H1 (cell line): ENCODE data around the gene CPTP. TPM values are rescaled to one million over a fixed set of nuclear protein-coding genes. Genes with fewer than 3 reads are reported as not detected.

Experiments
- CTCF ChIA-PET: fragments of 300-600 bp; sonication (Branson Sonifier 250); formaldehyde crosslinking; loops from one replicate; lab custom pipeline; 2021; ENCODE audit not compliant: partially characterized antibody; lab: Charles Lee
- POLR2A ChIA-PET: fragments of 300-600 bp; sonication (Branson Sonifier 250); formaldehyde crosslinking; loops from one replicate; lab custom pipeline; 2021; ENCODE audit warnings: inconsistent platforms; ENCODE audit not compliant: partially characterized antibody; lab: Charles Lee
- DNase-seq, 2 experiments: peaks; one replicate each; pipeline versions ENCODE4 v3.0.0 to v3.0.0-alpha.2; 2010 to 2022; ENCODE audit warnings: low spot score in 2 of 2, low read depth in 1 of 2, mixed read lengths in 1 of 2
- FAIRE-seq: peaks from 2 replicates; lab custom pipeline; 2011; peaks lifted over from hg19 to GRCh38; lab: Jason Lieb, UNC
- H2AFZ ChIP-seq: 2 replicates; pipeline ENCODE4 v1.8.1; 2012; ENCODE audit warnings: low read length, inconsistent platforms
- H2AK5ac ChIP-seq: 2 replicates; pipeline ENCODE4 v1.6.1; 2013; ENCODE audit warnings: low read depth, low read length
- H2BK120ac ChIP-seq: replicated peaks from 2 replicates; pipeline ENCODE3; 2013; ENCODE audit warnings: low read depth, low read length, inconsistent platforms
- H2BK12ac ChIP-seq: 2 replicates; pipeline ENCODE4 v1.6.1; 2013; ENCODE audit warnings: low read depth, low read length
- H2BK15ac ChIP-seq: 2 replicates; pipeline ENCODE4 v1.6.1; 2013; ENCODE audit warnings: low read length
- H2BK20ac ChIP-seq: 2 replicates; pipeline ENCODE4 v1.6.1; 2013; ENCODE audit warnings: low read length
- H2BK5ac ChIP-seq: 2 replicates; pipeline ENCODE4 v1.6.1; 2013; ENCODE audit warnings: low read depth, low read length
- H3K14ac ChIP-seq: 2 replicates; pipeline ENCODE4 v1.6.1; 2013; ENCODE audit warnings: inconsistent platforms; ENCODE audit not compliant: insufficient read length
- H3K18ac ChIP-seq: 2 replicates; pipeline ENCODE4 v1.6.1; 2013; ENCODE audit warnings: low read length; ENCODE audit errors: extremely low read depth
- H3K23ac ChIP-seq: 2 replicates; pipeline ENCODE4 v1.6.1; 2013; ENCODE audit warnings: inconsistent platforms; ENCODE audit not compliant: insufficient read length
- H3K23me2 ChIP-seq: 2 replicates; pipeline ENCODE4 v1.6.1; 2013; ENCODE audit warnings: low read depth, low read length
- H3K27ac ChIP-seq: 2 replicates; pipeline ENCODE4 v1.6.1; 2011; ENCODE audit warnings: low read depth, low read length, inconsistent platforms
- H3K27me3 ChIP-seq, 4 experiments: replicated peaks in 1 of 4; 1 replicate in 1 of 4; 2 replicates in 3 of 4; pipeline versions ENCODE4 v1.6.1 to v1.8.1; 2011 to 2013; ENCODE audit warnings: low read length in 3 of 4, mild to moderate bottlenecking in 3 of 4, inconsistent platforms in 2 of 4, mixed read lengths in 2 of 4, moderate library complexity in 1 of 4; ENCODE audit not compliant: control insufficient read depth in 3 of 4, insufficient read depth in 3 of 4; ENCODE audit errors: extremely low read depth in 1 of 4
- H3K36me3 ChIP-seq, 4 experiments: 2 replicates each; pipeline versions ENCODE4 v1.6.1 to v1.8.1; 2011 to 2013; ENCODE audit warnings: mild to moderate bottlenecking in 4 of 4, low read length in 3 of 4, moderate library complexity in 2 of 4, control low read depth in 1 of 4, inconsistent platforms in 1 of 4; ENCODE audit not compliant: insufficient read depth in 4 of 4, control insufficient read depth in 2 of 4
- H3K4ac ChIP-seq: replicated peaks from 2 replicates; pipeline ENCODE3; 2013; ENCODE audit warnings: low read length, low read depth, mixed read lengths, inconsistent platforms; ENCODE audit not compliant: insufficient read length
- H3K4me1 ChIP-seq, 4 experiments: replicated peaks in 1 of 4; 1 replicate in 1 of 4; 2 replicates in 3 of 4; pipeline versions ENCODE4 v1.6.1 to v1.8.1; 2011 to 2013; ENCODE audit warnings: low read length in 3 of 4, inconsistent platforms in 2 of 4, mixed read lengths in 1 of 4; ENCODE audit not compliant: insufficient read depth in 4 of 4, control insufficient read depth in 3 of 4
- H3K4me2 ChIP-seq, 2 experiments: 2 replicates each; pipeline versions ENCODE4 v1.6.1 to v1.8.1; 2011 to 2013; ENCODE audit warnings: low read depth in 2 of 2, low read length in 2 of 2, control low read depth in 1 of 2, inconsistent platforms in 1 of 2, mild to moderate bottlenecking in 1 of 2; ENCODE audit not compliant: insufficient read depth in 1 of 2
- H3K4me3 ChIP-seq, 4 experiments: fragments of 200-600, 300-600 bp in 1 of 4; sonication (generic), shearing (Covaris generic), sonication (Bioruptor Twin) in 1 of 4; 2 replicates each; pipeline versions ENCODE4 v1.5.1 to v1.8.1; 2011 to 2016; ENCODE audit warnings: low read length in 4 of 4, low read depth in 3 of 4, control low read depth in 2 of 4, inconsistent platforms in 2 of 4, mild to moderate bottlenecking in 2 of 4, mixed read lengths in 1 of 4, moderate library complexity in 1 of 4; ENCODE audit not compliant: insufficient read depth in 2 of 4; ENCODE audit errors: extremely low read depth in 1 of 4
- H3K56ac ChIP-seq: replicated peaks from 2 replicates; pipeline ENCODE3; 2013; ENCODE audit warnings: low read depth, mild to moderate bottlenecking, mixed read lengths, low read length, inconsistent platforms; ENCODE audit not compliant: insufficient read length
- H3K79me1 ChIP-seq: 2 replicates; pipeline ENCODE4 v1.6.1; 2013; ENCODE audit warnings: low read depth, low read length, control low read depth
- H3K79me2 ChIP-seq, 2 experiments: 2 replicates each; pipeline versions ENCODE4 v1.6.1 to v1.8.1; 2012 to 2013; ENCODE audit warnings: low read length in 2 of 2, mild to moderate bottlenecking in 2 of 2, inconsistent platforms in 1 of 2; ENCODE audit not compliant: insufficient read depth in 2 of 2, control insufficient read depth in 1 of 2
- H3K9ac ChIP-seq, 4 experiments: replicated peaks in 1 of 4; 1 replicate in 1 of 4; 2 replicates in 3 of 4; pipeline versions ENCODE4 v1.6.1 to v1.8.1; 2011 to 2013; ENCODE audit warnings: low read depth in 3 of 4, low read length in 3 of 4, control low read depth in 2 of 4, mild to moderate bottlenecking in 2 of 4, moderate library complexity in 2 of 4, inconsistent platforms in 1 of 4; ENCODE audit errors: extremely low read depth in 1 of 4
- H3K9me3 ChIP-seq, 2 experiments: 2 replicates each; pipeline versions ENCODE4 v1.6.1 to v1.8.1; 2012 to 2013; ENCODE audit warnings: mild to moderate bottlenecking in 2 of 2, moderate library complexity in 2 of 2, control low read depth in 1 of 2, inconsistent platforms in 1 of 2, low read depth in 1 of 2, low read length in 1 of 2, mixed read lengths in 1 of 2; ENCODE audit not compliant: insufficient read depth in 2 of 2
- H4K20me1 ChIP-seq, 2 experiments: replicated peaks in 1 of 2; 2 replicates each; pipeline versions ENCODE3 to v1.8.1; 2011 to 2013; ENCODE audit warnings: inconsistent platforms in 2 of 2, low read length in 2 of 2, mild to moderate bottlenecking in 1 of 2; ENCODE audit not compliant: insufficient read depth in 2 of 2, control insufficient read depth in 1 of 2
- H4K5ac ChIP-seq: 2 replicates; pipeline ENCODE4 v1.6.1; 2013; ENCODE audit warnings: low read length, low read depth, mixed read lengths, inconsistent platforms; ENCODE audit not compliant: insufficient read length
- H4K8ac ChIP-seq: 2 replicates; pipeline ENCODE4 v1.8.0; 2013; ENCODE audit warnings: mild to moderate bottlenecking, moderate library complexity, low read length, inconsistent platforms; ENCODE audit not compliant: insufficient read depth; ENCODE audit errors: extremely low read depth
- H4K91ac ChIP-seq: replicated peaks from 2 replicates; pipeline ENCODE3; 2013; ENCODE audit warnings: low read length, mixed read lengths, inconsistent platforms; ENCODE audit not compliant: insufficient read length
- ATF2 ChIP-seq: IDR thresholded peaks from 2 replicates; pipeline ENCODE4 v1.6.1; 2012; ENCODE audit warnings: low read length, inconsistent platforms
- BRCA1 ChIP-seq: IDR thresholded peaks from 2 replicates; pipeline ENCODE4 v1.6.1; 2012; ENCODE audit warnings: low read depth, low read length, improper control_type of control experiment
- PHF8 ChIP-seq: fragments of 200-600 bp; sonication (generic); conservative IDR thresholded peaks from 2 replicates; pipeline ENCODE4 v1.7.1; 2012; ENCODE audit warnings: low read depth, mild to moderate bottlenecking, inconsistent platforms, low read length, moderate library complexity
- RFX5 ChIP-seq: IDR thresholded peaks from 2 replicates; pipeline ENCODE4 v1.6.1; 2011; ENCODE audit warnings: low read depth, low read length, improper control_type of control experiment, borderline replicate concordance
- RXRA ChIP-seq: IDR thresholded peaks from 2 replicates; pipeline ENCODE4 v1.6.1; 2011; ENCODE audit warnings: low read depth, mild to moderate bottlenecking, low read length, moderate library complexity; ENCODE audit not compliant: insufficient read depth
- SAP30 ChIP-seq: fragments of 300-600 bp; sonication (generic); IDR thresholded peaks from 2 replicates; pipeline ENCODE4 v1.7.1; 2012; ENCODE audit warnings: low read length, moderate library complexity, mild to moderate bottlenecking, inconsistent platforms; ENCODE audit not compliant: insufficient read depth, insufficient replicate concordance
- SIN3A ChIP-seq, 2 experiments: IDR thresholded peaks in 1 of 2; conservative IDR thresholded peaks in 1 of 2; 2 replicates each; pipeline ENCODE4 v1.6.1; 2011 to 2012; ENCODE audit warnings: low read length in 2 of 2, improper control_type of control experiment in 1 of 2, low read depth in 1 of 2, mild to moderate bottlenecking in 1 of 2
- SP2 ChIP-seq: IDR thresholded peaks from 2 replicates; pipeline ENCODE4 v1.6.1; 2012; ENCODE audit warnings: mild to moderate bottlenecking, low read length, inconsistent platforms
- SRF ChIP-seq: IDR thresholded peaks from 2 replicates; pipeline ENCODE4 v1.6.1; 2011; ENCODE audit warnings: mild to moderate bottlenecking, low read depth, low read length, moderate library complexity
- WGBS, 2 experiments: shearing (Covaris generic) in 1 of 2; methylation state at CpG; one replicate each; pipeline versions ENCODE4 v1.1.6 to v1.1.7; 2013 to 2015; ENCODE audit warnings: low lambda C conversion rate in 2 of 2, mixed read lengths in 2 of 2, inconsistent platforms in 1 of 2, low coverage in 1 of 2, missing lambda C conversion rate in 1 of 2; ENCODE audit not compliant: insufficient replicate concordance in 2 of 2, insufficient coverage in 1 of 2, insufficient read length in 1 of 2; ENCODE audit errors: extremely low coverage in 1 of 2, missing lambda C conversion rate in 1 of 2; 5-methylcytosine and 5-hydroxymethylcytosine counted together
- polyA plus RNA-seq, 7 experiments: library from polyadenylated mRNA; depleted of rRNA in 3 of 7; stranded (reverse) in 5 of 7; unstranded in 2 of 7; fragments of >200 nt in 5 of 7; fragments of 200-250 nt in 2 of 7; gene quantifications; 1 replicate in 5 of 7; 2 replicates in 1 of 7; 4 replicates in 1 of 7; pipeline versions ENCODE4 v1.2.1 to v1.2.3, GENCODE V29; 2011 to 2013; ENCODE audit warnings: missing spikeins in 2 of 7, mixed read lengths in 2 of 7
- total RNA-seq: library from RNA; stranded (reverse); fragmentation: NEBNext Ultra II Directional; extraction: Animal tissue kit (Norgen Biotek cat#: 25700); gene quantifications from 2 replicates; pipeline ENCODE4 v1.2.1, GENCODE V29; 2021
- TF ChIP-seq, protein P1 (sequence below): IDR thresholded peaks from 2 replicates; pipeline ENCODE4 v1.6.1; 2011; ENCODE audit warnings: low read length, improper control_type of control experiment

CPTP gene
- total and polyA plus RNA-seq, 2 of the 8 experiments (the other 6 are each of a cell fraction or from before 2014, with no cell fraction given) = 8.1 to 10.6 TPM

DNA sequence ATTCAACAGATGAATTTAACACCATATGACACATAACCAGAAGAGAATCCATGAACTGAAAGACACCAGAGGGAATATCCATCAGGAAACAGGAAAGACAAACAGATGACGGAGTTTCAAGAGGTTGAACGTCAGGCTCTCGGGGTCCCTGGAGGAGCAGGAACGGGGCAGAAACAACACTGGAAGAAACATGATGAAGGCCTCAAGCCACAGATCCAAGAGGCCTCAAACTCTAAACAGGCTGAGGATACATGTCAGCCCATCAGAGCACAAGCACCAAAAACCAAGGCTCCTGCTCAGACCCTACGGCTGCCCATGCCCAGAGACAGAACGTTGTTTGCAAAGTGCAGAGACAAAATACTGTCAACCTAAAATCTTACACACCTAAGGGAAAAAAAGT is 7.2 kb upstream of the CPTP start:
- H3K79me2 ChIP-seq = peaks cover 5 to 35% of the 10 kb centered on the region in 2 experiments; a peak in 3 of 4 replicates
- H3K9ac ChIP-seq = no peak overlapping the region
- no peak overlapping the region for H2BK5ac ChIP-seq
- H2AK5ac ChIP-seq = no peak overlapping the region
- no peak overlapping the region for H3K23ac ChIP-seq
- no peak overlapping the region for H3K4ac ChIP-seq
- H2BK120ac ChIP-seq = no peak overlapping the region
- no peak overlapping the region for H4K5ac ChIP-seq
- no peak overlapping the region for H2BK12ac ChIP-seq
- H3K18ac ChIP-seq = no peak overlapping the region
- ChIA-PET POLR2A (interaction anchor here (0.7 to 10.1 kb wide), 7 partner anchors 8 to 81 kb away, joined by 3 to 134 read pairs (median 3); partner anchors contain the start of genes CCNL2 and TAS1R3), CTCF (interaction anchor here (0.7 to 1.1 kb wide), 4 partner anchors 17 to 375 kb away, joined by 3 to 4 read pairs (median 3); no protein-coding TSS in a partner anchor)
- no peak overlapping the region for H2BK20ac ChIP-seq
- no peak overlapping the region for H2BK15ac ChIP-seq
- no peak overlapping the region for H3K14ac ChIP-seq
- no peaks in the 10 kb centered on the region for H3K23me2 ChIP-seq
- no peak overlapping the region for H3K4me3 ChIP-seq
- no peak overlapping the region for H3K4me2 ChIP-seq
- WGBS, 2 experiments = 96% methylated on average over 6 of the region's 6 CpGs; no CpG with 5 or more reads in 1 of the 2 experiments
- peaks cover 25% of the 10 kb centered on the region for H3K79me1 ChIP-seq
- no peak for DNase-seq
- H3K4me1 ChIP-seq = peaks cover 0 to 11% (median 4%) of the 10 kb centered on the region in 4 experiments; a peak in 6 of 7 replicates
- peaks cover 14 to 42% (median 29%) of the 10 kb centered on the region in 4 experiments for H3K36me3 ChIP-seq
- H3K9me3 ChIP-seq = no peaks in the 10 kb centered on the region
- H4K8ac ChIP-seq = no peak overlapping the region
- H3K27me3 ChIP-seq = no peaks in the 10 kb centered on the region
- H3K56ac ChIP-seq = no peak overlapping the region
- H4K20me1 ChIP-seq = peaks cover 21 to 30% of the 10 kb centered on the region in 2 experiments
- H3K27ac ChIP-seq = no peak overlapping the region
- H4K91ac ChIP-seq = no peak overlapping the region
- H2AFZ ChIP-seq = no peak overlapping the region
- no peak for FAIRE-seq
- TF ChIP-seq SIN3A (conservative IDR thresholded peaks at IDR 0.05 in 1 of 2, IDR thresholded peaks at IDR 0.05 in 1 of 2; ENCODE audit: low read depth in 1 of 2, low read length in 2 of 2) = no peak
- TF ChIP-seq PHF8 = no peak
- no peak for TF ChIP-seq SRF
- TF ChIP-seq RFX5 = no peak
- TF ChIP-seq BRCA1 = no peak
- no peak for TF ChIP-seq SP2
- TF ChIP-seq RXRA = no peak
- TF ChIP-seq, protein P1, sequence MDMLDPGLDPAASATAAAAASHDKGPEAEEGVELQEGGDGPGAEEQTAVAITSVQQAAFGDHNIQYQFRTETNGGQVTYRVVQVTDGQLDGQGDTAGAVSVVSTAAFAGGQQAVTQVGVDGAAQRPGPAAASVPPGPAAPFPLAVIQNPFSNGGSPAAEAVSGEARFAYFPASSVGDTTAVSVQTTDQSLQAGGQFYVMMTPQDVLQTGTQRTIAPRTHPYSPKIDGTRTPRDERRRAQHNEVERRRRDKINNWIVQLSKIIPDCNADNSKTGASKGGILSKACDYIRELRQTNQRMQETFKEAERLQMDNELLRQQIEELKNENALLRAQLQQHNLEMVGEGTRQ = no peak
- TF ChIP-seq SAP30 = no peak
- no peak for TF ChIP-seq ATF2
